Pancreas (tissue), 10 donors: Measurements from ENCODE around the gene MGME1. TPM values are rescaled to one million over a fixed set of nuclear protein-coding genes. Genes with fewer than 3 reads are reported as not detected.
A peak's percentile ranks its signal among the peaks of the same experiment; 100 is the strongest.

ENCODE experiments used
- ATAC-seq, 4 donors: fragments of 200-7000 bp; cut with Tn5 transposase; one replicate each; pipeline versions ENCODE4 v1.8.0 to v1.9.1; 2020; ENCODE audit warnings: mild to moderate bottlenecking in 4 of 4, moderate library complexity in 4 of 4
- DNase-seq, 6 donors: peaks; one replicate each; pipeline ENCODE4 v3.0.0-alpha.2; 2020
- FAIRE-seq: peaks from 2 replicates; lab custom pipeline; 2012; peaks lifted over from hg19 to GRCh38; lab: Jason Lieb, UNC
- H3K27ac ChIP-seq, 4 donors: fragments of 200-600 bp; sonication (generic); 1 replicate in 3 of 4; 2 replicates in 1 of 4; pipeline versions ENCODE4 v1.5.0 to v1.8.0; 2020
- H3K27me3 ChIP-seq, 4 donors: fragments of 200-600 bp; one replicate each; pipeline ENCODE4 v1.8.0; 2021
- H3K36me3 ChIP-seq, 3 donors: fragments of 200-600 bp; sonication (generic) in 1 of 3; one replicate each; pipeline versions ENCODE4 v1.5.0 to v1.8.0; 2020 to 2021
- H3K4me1 ChIP-seq, 3 donors: fragments of 200-600 bp; one replicate each; pipeline ENCODE4 v1.8.0; 2021
- H3K4me3 ChIP-seq, 4 donors: fragments of 200-600 bp; sonication (generic) in 2 of 4; one replicate each; pipeline versions ENCODE4 v1.5.0 to v1.8.0; 2020 to 2021
- H3K9me3 ChIP-seq, 4 donors: fragments of 200-600 bp; one replicate each; pipeline ENCODE4 v1.8.0; 2021
- WGBS, 2 donors: extraction: QIAGEN DNeasy Blood & Tissue Kit; methylation state at CpG; one replicate each; pipeline ENCODE4 v1.1.7; 2013; 5-methylcytosine and 5-hydroxymethylcytosine counted together
- intact Hi-C, 3 donors: fragments of 100-400 bp; cut with DNase I; formaldehyde crosslinking; loops; one replicate each; pipeline versions ENCODE4 v1.11.1 to v1.14.2; 2022
- polyA plus RNA-seq, 2 donors: library from polyadenylated mRNA; stranded (reverse); fragments of 200-250 nt; gene quantifications; one replicate each; pipeline ENCODE4 v1.2.3, GENCODE V29; 2013
- total RNA-seq, 6 donors: library from RNA; stranded (reverse); fragmentation: NEBNext Ultra II Directional in 4 of 6; extraction: Animal tissue kit (Norgen Biotek cat#: 25700) in 4 of 6; gene quantifications; one replicate each; pipeline versions ENCODE4 v1.2.1 to v1.2.4, GENCODE V29; 2021 to 2023
- TF ChIP-seq, protein P1 (sequence below), 4 donors: fragments of 200-600 bp; sonication (generic) in 3 of 4; IDR thresholded peaks; one replicate each; pipeline versions ENCODE4 v1.5.0 to v1.8.0; 2021; ENCODE audit warnings: antibody characterized with exemption in 4 of 4
- donor health status: healthy with polysubstance abuse.
- donor health status: DM: no; HTN: no; CAD: no; lungs with moderate emphysema.
- donor health status: DM: no; HTN: no; CAD: no.
- donor health status: control.
- donor health status: control.
- donor health status: Bipolar disorder and iron deficiency.
- donor health status: DM: yes; HTN: yes; CAD: no.
- donor health status: DM: no; HTN: no; CAD: no.
- donor health status: DM: no; HTN: no; CAD: no.
- donor health status: DM: yes; HTN: yes; CAD: no.

MGME1 gene
- total and polyA plus RNA-seq, 8 donors: 4.0 to 7.6 (median 6.4) TPM

DNA sequence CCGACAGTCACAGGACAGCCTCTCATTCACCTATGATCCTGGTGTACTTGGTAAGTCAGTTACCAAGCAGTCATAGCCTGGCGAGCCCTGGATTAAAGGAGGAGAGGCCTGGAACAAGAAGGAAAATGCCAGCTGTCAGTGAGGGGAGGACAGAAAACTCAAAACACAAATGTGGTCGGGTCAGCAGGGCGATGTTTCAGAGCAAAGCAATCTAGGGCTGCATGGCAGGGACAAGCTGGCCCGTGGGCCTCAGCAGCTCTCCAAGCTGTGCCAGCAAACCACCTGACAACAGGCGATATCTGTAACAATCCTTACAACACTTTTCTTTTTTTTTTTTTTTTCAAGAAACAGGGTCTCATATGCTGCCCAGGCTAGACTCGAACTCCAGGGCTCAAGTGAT lies 40.3 kb downstream of the MGME1 start:
- no peak for DNase-seq
- ATAC-seq: peak in 1 of 4 donors; percentile 39
- no peak for FAIRE-seq
- H3K36me3 ChIP-seq: no peaks in the 10 kb centered on the region
- no peaks in the 10 kb centered on the region for H3K9me3 ChIP-seq
- H3K27ac ChIP-seq: no peak overlapping the region
- H3K27me3 ChIP-seq: no peaks in the 10 kb centered on the region
- no peaks in the 10 kb centered on the region for H3K4me1 ChIP-seq
- intact Hi-C loops: no loop called here
- H3K4me3 ChIP-seq: no peak overlapping the region
- TF ChIP-seq, protein P1, sequence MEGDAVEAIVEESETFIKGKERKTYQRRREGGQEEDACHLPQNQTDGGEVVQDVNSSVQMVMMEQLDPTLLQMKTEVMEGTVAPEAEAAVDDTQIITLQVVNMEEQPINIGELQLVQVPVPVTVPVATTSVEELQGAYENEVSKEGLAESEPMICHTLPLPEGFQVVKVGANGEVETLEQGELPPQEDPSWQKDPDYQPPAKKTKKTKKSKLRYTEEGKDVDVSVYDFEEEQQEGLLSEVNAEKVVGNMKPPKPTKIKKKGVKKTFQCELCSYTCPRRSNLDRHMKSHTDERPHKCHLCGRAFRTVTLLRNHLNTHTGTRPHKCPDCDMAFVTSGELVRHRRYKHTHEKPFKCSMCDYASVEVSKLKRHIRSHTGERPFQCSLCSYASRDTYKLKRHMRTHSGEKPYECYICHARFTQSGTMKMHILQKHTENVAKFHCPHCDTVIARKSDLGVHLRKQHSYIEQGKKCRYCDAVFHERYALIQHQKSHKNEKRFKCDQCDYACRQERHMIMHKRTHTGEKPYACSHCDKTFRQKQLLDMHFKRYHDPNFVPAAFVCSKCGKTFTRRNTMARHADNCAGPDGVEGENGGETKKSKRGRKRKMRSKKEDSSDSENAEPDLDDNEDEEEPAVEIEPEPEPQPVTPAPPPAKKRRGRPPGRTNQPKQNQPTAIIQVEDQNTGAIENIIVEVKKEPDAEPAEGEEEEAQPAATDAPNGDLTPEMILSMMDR (IDR thresholded peaks at IDR 0.05): no peak
- WGBS, 2 donors: 57 to 63% methylated on average over 7 of the region's 7 CpGs

DNA sequence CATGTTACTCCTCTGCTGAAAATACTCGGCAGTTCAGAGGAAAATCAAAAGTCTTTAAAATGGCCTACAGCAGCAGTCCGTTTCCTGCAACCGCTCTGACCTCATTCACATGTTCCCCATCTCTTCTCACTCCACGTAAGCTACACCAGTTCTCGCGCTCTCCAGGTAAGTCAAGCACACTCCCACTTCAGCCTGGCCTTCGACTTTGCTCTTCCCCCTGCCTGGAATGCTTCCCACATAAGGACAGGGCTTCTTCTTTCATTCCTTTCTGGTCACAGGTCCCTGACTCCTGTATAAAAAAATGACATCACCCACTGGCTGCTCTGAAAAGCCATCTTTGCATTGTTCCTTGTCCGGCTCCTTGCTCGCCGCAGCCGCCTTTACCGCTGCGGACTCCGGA lies 42.7 kb downstream of the MGME1 start:
- H3K4me1 ChIP-seq: no peaks in the 10 kb centered on the region
- TF ChIP-seq, protein P1 (IDR thresholded peaks at IDR 0.05): no peak
- FAIRE-seq (no peak), ATAC-seq (no peak), DNase-seq (no peak)
- H3K27me3 ChIP-seq: no peaks in the 10 kb centered on the region
- no peak overlapping the region for H3K4me3 ChIP-seq
- no peak overlapping the region for H3K27ac ChIP-seq
- H3K9me3 ChIP-seq: no peaks in the 10 kb centered on the region
- WGBS, 2 donors: 92 to 94% methylated on average over 14 of the region's 14 CpGs
- intact Hi-C loops: no loop called here
- no peaks in the 10 kb centered on the region for H3K36me3 ChIP-seq

DNA sequence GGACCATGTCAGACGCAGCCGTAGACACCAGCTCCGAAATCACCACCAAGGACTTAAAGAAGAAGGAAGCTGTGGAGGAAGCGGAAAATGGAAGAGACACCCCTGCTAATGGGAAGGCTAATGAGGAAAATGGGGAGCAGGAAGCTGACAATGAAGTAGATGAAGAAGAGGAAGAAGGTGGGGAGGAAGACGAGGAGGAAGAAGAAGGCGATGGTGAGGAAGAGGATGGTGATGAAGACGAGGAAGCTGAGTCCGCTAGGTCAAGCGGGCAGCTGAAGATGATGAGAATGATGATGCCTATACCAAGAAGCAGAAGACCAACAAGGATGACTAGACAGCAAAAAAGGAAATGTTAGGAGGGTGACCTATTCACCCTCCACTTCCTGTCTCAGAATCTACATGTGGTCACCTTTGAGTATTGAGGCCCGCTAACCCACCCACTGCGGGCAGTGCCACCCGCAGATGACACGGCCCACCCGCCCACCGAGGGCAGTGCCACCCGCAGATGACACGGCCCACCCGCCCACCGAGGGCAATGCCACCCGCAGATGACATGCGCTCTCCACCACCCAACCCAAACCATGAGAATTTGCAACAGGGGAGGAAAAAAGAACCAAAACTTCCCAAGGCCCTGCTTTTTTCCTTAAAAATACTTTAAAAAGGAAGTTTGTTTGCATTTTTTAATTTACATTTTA lies 43.3 kb downstream of the MGME1 start:
- no peaks in the 10 kb centered on the region for H3K36me3 ChIP-seq
- H3K27ac ChIP-seq: no peak overlapping the region
- 91 to 97% methylated on average over 21 of the region's 21 CpGs for WGBS, 2 donors
- H3K9me3 ChIP-seq: no peaks in the 10 kb centered on the region
- no peaks in the 10 kb centered on the region for H3K4me1 ChIP-seq
- no peaks in the 10 kb centered on the region for H3K27me3 ChIP-seq
- intact Hi-C loops: no loop called here
- no peak overlapping the region for H3K4me3 ChIP-seq
- TF ChIP-seq, protein P1 (IDR thresholded peaks at IDR 0.05): no peak
- DNase-seq (no peak), FAIRE-seq (no peak), ATAC-seq (no peak)

DNA sequence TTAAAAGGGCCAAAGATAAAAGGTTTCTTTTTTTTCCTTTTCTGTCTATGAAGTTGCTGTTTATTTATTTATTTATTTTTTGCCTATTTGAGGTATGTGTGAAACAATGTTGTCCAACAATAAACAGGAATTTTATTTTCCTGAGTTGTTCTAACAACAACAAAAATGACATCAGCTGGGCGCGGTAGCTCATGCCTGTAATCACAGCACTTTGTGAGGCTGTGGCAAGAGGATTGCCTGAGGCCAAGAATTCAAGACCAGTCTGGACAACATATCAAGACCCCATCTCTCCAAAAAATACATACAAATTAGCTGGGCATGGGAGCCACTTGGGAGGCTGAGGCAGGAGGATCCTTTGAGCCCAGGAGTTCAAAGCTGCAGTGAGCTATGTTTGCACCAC lies 44.1 kb downstream of the MGME1 start:
- TF ChIP-seq, protein P1 (IDR thresholded peaks at IDR 0.05): no peak

DNA sequence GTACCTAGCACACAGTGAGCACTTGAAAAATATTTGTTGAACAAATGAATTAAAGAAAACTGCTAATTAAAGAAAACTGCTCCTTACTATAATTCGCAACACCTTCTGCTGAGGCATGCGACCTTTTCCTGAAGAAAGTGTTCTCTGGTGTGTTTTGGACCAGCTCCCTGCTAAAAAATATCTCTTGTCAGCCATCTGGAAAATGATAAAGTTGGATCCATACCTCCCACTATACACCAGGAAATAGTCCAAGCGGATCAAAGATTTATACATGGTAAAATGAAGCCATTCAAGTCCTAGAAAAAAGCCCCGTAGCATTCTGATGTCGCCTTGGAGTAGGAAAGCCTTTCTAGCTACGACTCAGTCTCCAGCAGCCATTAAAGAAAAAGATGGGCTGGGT lies 45.6 kb downstream of the MGME1 start:
- Histone ChIP-seq H3K27me3 (no peaks in the 10 kb centered on the region), H3K36me3 (no peaks in the 10 kb centered on the region), H3K4me3 (no peak overlapping the region), H3K4me1 (no peaks in the 10 kb centered on the region), H3K9me3 (no peaks in the 10 kb centered on the region), H3K27ac (no peak overlapping the region)
- ATAC-seq (no peak), FAIRE-seq (no peak), DNase-seq (no peak)
- 92 to 93% methylated on average over 6 of the region's 6 CpGs for WGBS, 2 donors
- intact Hi-C loops: no loop called here
- TF ChIP-seq, protein P1 (IDR thresholded peaks at IDR 0.05): no peak

More for the DNA sequence above, 44.1 kb downstream of the MGME1 start:
- FAIRE-seq (no peak), DNase-seq (no peak), ATAC-seq (no peak)
- WGBS, 2 donors: 97 to 98% methylated on average over 2 of the region's 2 CpGs
- intact Hi-C loops: no loop called here
- H3K4me3 ChIP-seq: no peak overlapping the region
- no peaks in the 10 kb centered on the region for H3K9me3 ChIP-seq
- no peak overlapping the region for H3K27ac ChIP-seq
- no peaks in the 10 kb centered on the region for H3K4me1 ChIP-seq
- H3K27me3 ChIP-seq: no peaks in the 10 kb centered on the region
- H3K36me3 ChIP-seq: no peaks in the 10 kb centered on the region
